Measurements from ENCODE around the gene ATG2B. TPM values are rescaled to one million over a fixed set of nuclear protein-coding genes. Genes with fewer than 3 reads are reported as not detected.
"Not testable (repeated sequence)": the region's sequence is repeated elsewhere in the genome, so short reads cannot be mapped to it uniquely, and the experiment has no call there.

Gene ATG2B
- polyA plus RNA-seq, 3 donors, result 0.94 to 6.7 (median 1.3) TPM

DNA sequence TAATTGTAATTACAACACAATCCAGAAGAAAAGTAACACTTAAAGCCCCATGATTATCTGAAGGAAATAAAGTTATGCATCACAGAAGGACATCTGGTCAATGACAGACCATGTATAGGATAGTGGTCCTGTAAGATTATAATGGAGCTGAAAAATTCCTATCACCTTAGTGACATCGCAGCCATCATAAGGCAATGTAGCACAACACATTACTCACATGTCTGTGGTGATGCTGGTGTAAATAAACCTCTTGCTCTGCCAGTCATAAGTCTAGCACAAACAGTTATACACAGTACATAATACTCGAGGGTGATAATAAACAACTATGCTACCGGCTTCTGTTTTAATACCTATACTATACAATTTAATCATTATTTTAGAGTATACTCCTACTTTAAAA, 11.2 kb downstream of the ATG2B start:
- Histone ChIP-seq H3K4me3 (replicated peaks in 1 of 3; ENCODE audit: low read depth in 2 of 3, low read length in 3 of 3) (no peak overlapping the region), H3K27me3 (ENCODE audit: control insufficient read depth in 2 of 2, insufficient read depth in 2 of 2, low read length in 2 of 2) (no peaks in the 10 kb centered on the region), H3K9ac (ENCODE audit: insufficient read depth, low read length, poor library complexity, severe bottlenecking) (no peak overlapping the region), H4K20me1 (ENCODE audit: insufficient read depth, low read length) (peaks cover 15% of the 10 kb centered on the region), H3K27ac (ENCODE audit: low read depth in 1 of 2, low read length in 2 of 2) (no peak overlapping the region), H2AFZ (ENCODE audit: insufficient read depth, low read depth, low read length, poor library complexity, severe bottlenecking) (no peak overlapping the region), H3K4me2 (replicated peaks; ENCODE audit: extremely low read depth, low read length, poor library complexity, severe bottlenecking) (no peak overlapping the region), H3K79me2 (ENCODE audit: insufficient read depth, low read length) (peaks cover 12% of the 10 kb centered on the region), H3K36me3 (replicated peaks in 1 of 2; ENCODE audit: control insufficient read depth in 1 of 2, insufficient read depth in 2 of 2, low read length in 2 of 2) (peaks cover 0 to 1% of the 10 kb centered on the region in 2 donors), H3K9me3 (replicated peaks in 1 of 2; ENCODE audit: control insufficient read depth in 1 of 2, insufficient read depth in 1 of 2, low read length in 2 of 2) (no peaks in the 10 kb centered on the region), H3K4me1 (ENCODE audit: control insufficient read depth in 1 of 2, insufficient read depth in 2 of 2, low read length in 2 of 2) (no peaks in the 10 kb centered on the region)
- H3K27ac Mint-ChIP-seq, result no peak overlapping the region
- no peak for DNase-seq
- no peaks in the 10 kb centered on the region for H3K4me1 Mint-ChIP-seq
- intact Hi-C loops (cut with micrococcal nuclease), result no loop called here
- no peak for TF ChIP-seq CTCF (IDR thresholded peaks at IDR 0.05)
- no peaks in the 10 kb centered on the region for H3K27me3 Mint-ChIP-seq (ENCODE audit: low read depth in 3 of 3)
- H3K4me3 Mint-ChIP-seq, result no peak overlapping the region
- H3K36me3 Mint-ChIP-seq, result peaks cover under 1 to 5% of the 10 kb centered on the region in 2 donors
- peaks cover 0 to 5% (median 0%) of the 10 kb centered on the region in 7 donors for H3K9me3 Mint-ChIP-seq
- WGBS (ENCODE audit: insufficient coverage), result no CpG with 5 or more reads among the region's 3 CpGs

DNA sequence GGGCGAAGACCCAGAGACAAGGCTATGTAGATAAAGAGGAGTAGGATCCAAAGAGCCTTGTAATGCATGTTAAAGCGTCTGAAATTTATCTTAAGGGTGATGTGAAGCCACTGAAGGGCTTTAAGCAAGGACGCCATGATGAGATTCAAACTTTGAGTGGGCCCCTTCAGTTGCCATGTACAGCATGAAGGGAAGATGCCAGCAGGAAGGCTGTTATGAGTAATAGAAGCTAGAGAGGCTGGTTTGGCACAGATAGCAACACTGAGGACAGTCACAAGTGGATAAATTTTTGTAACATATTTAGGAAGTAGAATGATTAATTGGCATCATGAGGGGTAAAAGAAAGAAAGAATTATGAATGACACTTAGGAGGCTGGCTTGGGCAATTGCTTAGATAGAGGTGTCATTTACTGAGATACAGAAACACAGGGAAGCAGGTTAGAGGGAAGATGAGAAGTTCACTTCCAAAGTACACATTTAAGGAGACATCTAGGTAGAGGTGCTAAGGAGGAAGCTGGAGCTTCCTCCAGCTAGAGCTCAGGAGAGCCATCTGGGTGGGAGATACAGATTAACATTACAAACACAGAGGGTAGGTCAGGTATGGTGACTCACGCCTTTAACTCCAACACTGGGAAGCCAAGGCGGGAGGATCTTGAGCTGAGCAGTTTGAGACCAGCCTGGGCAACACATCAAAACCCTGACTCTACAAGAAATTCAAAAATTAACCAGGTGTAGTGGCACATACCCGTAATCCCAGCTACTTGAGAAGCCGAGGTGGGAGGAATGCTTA, 13.7 kb downstream of the ATG2B start:
- no peak for TF ChIP-seq CTCF (IDR thresholded peaks at IDR 0.05)
- H3K27ac Mint-ChIP-seq, result no peak overlapping the region
- H3K27me3 Mint-ChIP-seq (ENCODE audit: low read depth in 3 of 3), result no peaks in the 10 kb centered on the region
- H3K27ac ChIP-seq (ENCODE audit: low read depth in 1 of 2, low read length in 2 of 2), result no peak overlapping the region
- H4K20me1 ChIP-seq (ENCODE audit: insufficient read depth, low read length), result peaks cover 11% of the 10 kb centered on the region
- intact Hi-C loops (cut with micrococcal nuclease), result no loop called here
- no peaks in the 10 kb centered on the region for H3K9me3 ChIP-seq (replicated peaks in 1 of 2; ENCODE audit: control insufficient read depth in 1 of 2, insufficient read depth in 1 of 2, low read length in 2 of 2)
- peaks cover 2 to 6% of the 10 kb centered on the region in 2 donors for H3K36me3 ChIP-seq (replicated peaks in 1 of 2; ENCODE audit: control insufficient read depth in 1 of 2, insufficient read depth in 2 of 2, low read length in 2 of 2)
- no peaks in the 10 kb centered on the region for H3K4me1 Mint-ChIP-seq
- H3K4me2 ChIP-seq (replicated peaks; ENCODE audit: extremely low read depth, low read length, poor library complexity, severe bottlenecking), result no peak overlapping the region
- no peak overlapping the region for H3K9ac ChIP-seq (ENCODE audit: insufficient read depth, low read length, poor library complexity, severe bottlenecking)
- H3K4me1 ChIP-seq (ENCODE audit: control insufficient read depth in 1 of 2, insufficient read depth in 2 of 2, low read length in 2 of 2), result no peaks in the 10 kb centered on the region
- 81% methylated on average over 5 of the region's 7 CpGs for WGBS (ENCODE audit: insufficient coverage)
- peaks cover 0 to 5% (median 0%) of the 10 kb centered on the region in 7 donors for H3K9me3 Mint-ChIP-seq
- H3K79me2 ChIP-seq (ENCODE audit: insufficient read depth, low read length), result peaks cover 4% of the 10 kb centered on the region
- H3K4me3 ChIP-seq (replicated peaks in 1 of 3; ENCODE audit: low read depth in 2 of 3, low read length in 3 of 3), result no peak overlapping the region
- no peak overlapping the region for H3K4me3 Mint-ChIP-seq
- H3K36me3 Mint-ChIP-seq, result peaks cover 5 to 8% of the 10 kb centered on the region in 2 donors
- no peaks in the 10 kb centered on the region for H3K27me3 ChIP-seq (ENCODE audit: control insufficient read depth in 2 of 2, insufficient read depth in 2 of 2, low read length in 2 of 2)
- no peak for DNase-seq
- no peak overlapping the region for H2AFZ ChIP-seq (ENCODE audit: insufficient read depth, low read depth, low read length, poor library complexity, severe bottlenecking)

GRCh38 chr14:96347957-96348356, 15.2 kb downstream of the ATG2B start:
- Histone ChIP-seq H4K20me1 (ENCODE audit: insufficient read depth, low read length) (peaks cover 11% of the 10 kb centered on the region), H3K36me3 (replicated peaks in 1 of 2; ENCODE audit: control insufficient read depth in 1 of 2, insufficient read depth in 2 of 2, low read length in 2 of 2) (peaks cover 2 to 17% of the 10 kb centered on the region in 2 donors)
- H3K9ac ChIP-seq (ENCODE audit: insufficient read depth, low read length, poor library complexity, severe bottlenecking); H3K4me3 Mint-ChIP-seq; H2AFZ ChIP-seq (ENCODE audit: insufficient read depth, low read depth, low read length, poor library complexity, severe bottlenecking); H3K4me2 ChIP-seq (replicated peaks; ENCODE audit: extremely low read depth, low read length, poor library complexity, severe bottlenecking); H3K4me1 Mint-ChIP-seq; H3K9me3 ChIP-seq (replicated peaks in 1 of 2; ENCODE audit: control insufficient read depth in 1 of 2, insufficient read depth in 1 of 2, low read length in 2 of 2); H3K4me3 ChIP-seq (replicated peaks in 1 of 3; ENCODE audit: low read depth in 2 of 3, low read length in 3 of 3); DNase-seq; H3K27ac ChIP-seq (ENCODE audit: low read depth in 1 of 2, low read length in 2 of 2); H3K36me3 Mint-ChIP-seq; H3K9me3 Mint-ChIP-seq; H3K27me3 Mint-ChIP-seq (ENCODE audit: low read depth in 3 of 3); H3K79me2 ChIP-seq (ENCODE audit: insufficient read depth, low read length); intact Hi-C loops (cut with micrococcal nuclease); H3K4me1 ChIP-seq (ENCODE audit: control insufficient read depth in 1 of 2, insufficient read depth in 2 of 2, low read length in 2 of 2); H3K27me3 ChIP-seq (ENCODE audit: control insufficient read depth in 2 of 2, insufficient read depth in 2 of 2, low read length in 2 of 2); H3K27ac Mint-ChIP-seq: not testable (repeated sequence)
- no CpG with 5 or more reads among the region's 2 CpGs for WGBS (ENCODE audit: insufficient coverage)
